Mesothelial cell of epicardium (in vitro differentiated cells): ENCODE measurements around the gene CLIC5. TPM values are rescaled to one million over a fixed set of nuclear protein-coding genes. Genes with fewer than 3 reads are reported as not detected.
A peak's percentile ranks its signal among the peaks of the same experiment; 100 is the strongest.

ENCODE experiments used
- DNase-seq, 2 experiments: peaks; one replicate each; pipeline ENCODE4 v3.0.0; 2021; ENCODE audit warnings: low spot score in 2 of 2; ENCODE audit not compliant: unreplicated experiment in 2 of 2
- H3K27ac Mint-ChIP-seq: 2 replicates; pipeline ENCODE4 v1.8.0; 2021; ENCODE audit warnings: mixed read lengths
- H3K27me3 Mint-ChIP-seq: 2 replicates; pipeline ENCODE4 v1.8.0; 2021; ENCODE audit warnings: low read depth, mixed read lengths
- H3K36me3 Mint-ChIP-seq: 2 replicates; pipeline ENCODE4 v1.8.0; 2021; ENCODE audit warnings: mixed read lengths
- H3K4me1 Mint-ChIP-seq: 2 replicates; pipeline ENCODE4 v1.8.0; 2021; ENCODE audit warnings: mixed read lengths
- H3K4me3 Mint-ChIP-seq: 2 replicates; pipeline ENCODE4 v1.8.0; 2021; ENCODE audit warnings: mild to moderate bottlenecking, moderate library complexity, mixed read lengths
- H3K9me3 Mint-ChIP-seq: 2 replicates; pipeline ENCODE4 v1.8.0; 2021; ENCODE audit warnings: mixed read lengths
- CTCF ChIP-seq: fragments of 200-600 bp; sonication (generic); IDR thresholded peaks from one replicate; pipeline ENCODE4 v1.5.0; 2021; ENCODE audit warnings: antibody characterized with exemption; ENCODE audit not compliant: unreplicated experiment
- total RNA-seq: library from RNA; stranded (reverse); gene quantifications from 3 replicates; pipeline ENCODE4 v1.2.1, GENCODE V29; 2021

The CLIC5 gene
- total RNA-seq, 1 donor from 2014 or later = 1.8 TPM

GRCh38 chr6:46044881-46045617 is 29.4 kb upstream of the CLIC5 start:
- TF ChIP-seq CTCF = no peak
- Mint-ChIP-seq H3K27ac (no peak overlapping the region), H3K36me3 (no peaks in the 10 kb centered on the region), H3K27me3 (no peaks in the 10 kb centered on the region), H3K4me3 (no peak overlapping the region), H3K9me3 (no peaks in the 10 kb centered on the region), H3K4me1 (peaks cover 20% of the 10 kb centered on the region)
- DNase-seq = no peak

- Mint-ChIP-seq H3K9me3 (no peaks in the 10 kb centered on the region), H3K27me3 (no peaks in the 10 kb centered on the region), H3K27ac (no peak overlapping the region), H3K4me3 (no peak overlapping the region), H3K4me1 (peaks cover 14% of the 10 kb centered on the region), H3K36me3 (no peaks in the 10 kb centered on the region)
- peak; percentile 53 for TF ChIP-seq CTCF
- no peak for DNase-seq
Observed at GRCh38 chr6:46042355-46042999, 26.8 kb upstream of the CLIC5 start.

GRCh38 chr6:46040288-46040687 is 24.6 kb upstream of the CLIC5 start:
- TF ChIP-seq CTCF = no peak
- Mint-ChIP-seq H3K27me3 (no peaks in the 10 kb centered on the region), H3K36me3 (no peaks in the 10 kb centered on the region), H3K27ac (no peak overlapping the region), H3K9me3 (no peaks in the 10 kb centered on the region), H3K4me3 (no peak overlapping the region), H3K4me1 (peaks cover 12% of the 10 kb centered on the region)
- DNase-seq = no peak

- H3K27me3 Mint-ChIP-seq = no peaks in the 10 kb centered on the region
- DNase-seq = no peak
- no peak for TF ChIP-seq CTCF
- no peaks in the 10 kb centered on the region for H3K9me3 Mint-ChIP-seq
- no peak overlapping the region for H3K4me3 Mint-ChIP-seq
- H3K4me1 Mint-ChIP-seq = peaks cover 6% of the 10 kb centered on the region
- no peak overlapping the region for H3K27ac Mint-ChIP-seq
- H3K36me3 Mint-ChIP-seq = no peaks in the 10 kb centered on the region
Observed at GRCh38 chr6:46039646-46040045, 24.0 kb upstream of the CLIC5 start.

GRCh38 chr6:46036911-46037310 is 21.3 kb upstream of the CLIC5 start:
- TF ChIP-seq CTCF = no peak
- Mint-ChIP-seq H3K36me3 (no peaks in the 10 kb centered on the region), H3K27me3 (no peaks in the 10 kb centered on the region), H3K27ac (no peak overlapping the region), H3K4me1 (peaks cover 2% of the 10 kb centered on the region), H3K9me3 (no peaks in the 10 kb centered on the region), H3K4me3 (no peak overlapping the region)
- no peak for DNase-seq
